ENCODE results near the gene JAG2. TPM values are rescaled to one million over a fixed set of nuclear protein-coding genes. Genes with fewer than 3 reads are reported as not detected.

The JAG2 gene
- total and polyA plus RNA-seq, 7 donors, result 10.6 to 34.0 (median 25.9) TPM

DNA sequence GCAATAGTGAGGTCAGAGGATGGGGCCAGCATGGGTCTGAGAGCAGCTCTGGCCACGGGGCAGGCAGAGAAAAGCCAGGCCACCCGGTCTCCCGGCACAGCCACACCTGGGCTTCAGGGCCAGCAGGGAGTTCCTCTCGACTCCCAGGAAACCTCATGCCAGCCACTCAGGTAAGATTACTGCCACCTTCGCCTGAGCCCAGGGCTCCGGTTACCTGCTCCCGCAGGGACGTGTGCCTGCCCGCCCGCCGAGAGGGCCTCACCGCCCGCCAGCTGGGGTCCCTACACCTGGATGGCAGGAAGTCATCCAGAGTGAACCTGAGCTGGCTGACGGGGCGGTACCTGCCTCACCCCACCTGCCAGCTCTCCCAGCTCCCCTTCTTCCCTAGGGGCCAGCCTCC lies 7.3 kb downstream of the JAG2 start:
- no peak overlapping the region for H3K4me3 ChIP-seq
- H3K4me1 ChIP-seq, result peaks cover 49% of the 10 kb centered on the region
- no peak overlapping the region for H3K27ac ChIP-seq
- H3K27me3 ChIP-seq (ENCODE audit: insufficient read depth in 3 of 3, low read length in 2 of 3), result no peaks in the 10 kb centered on the region
- TF ChIP-seq CTCF (IDR thresholded peaks at IDR 0.05), result no peak
- ATAC-seq (no peak), DNase-seq (no peak)
- peaks cover 0 to 6% of the 10 kb centered on the region in 2 donors for H3K36me3 ChIP-seq (ENCODE audit: insufficient read depth in 1 of 2, low read depth in 1 of 2)
- intact Hi-C loops (cut with DNase I), result no loop called here
- 64 to 77% (median 71%) methylated on average over 15 of the region's 15 CpGs for WGBS, 3 donors
- no peaks in the 10 kb centered on the region for H3K9me3 ChIP-seq

- intact Hi-C loops (cut with DNase I), result no loop called here
- Histone ChIP-seq H3K27ac (no peak overlapping the region), H3K9me3 (no peaks in the 10 kb centered on the region), H3K4me1 (peaks cover 44% of the 10 kb centered on the region), H3K27me3 (ENCODE audit: insufficient read depth in 3 of 3, low read length in 2 of 3) (no peaks in the 10 kb centered on the region), H3K4me3 (no peak overlapping the region), H3K36me3 (ENCODE audit: insufficient read depth in 1 of 2, low read depth in 1 of 2) (peaks cover 0 to 6% of the 10 kb centered on the region in 2 donors)
- 81 to 94% (median 84%) methylated on average over 12 of the region's 12 CpGs for WGBS, 3 donors
- no peak for DNase-seq
- no peak for ATAC-seq
- no peak for TF ChIP-seq CTCF (IDR thresholded peaks at IDR 0.05)
Observed at GRCh38 chr14:105160776-105161175, 7.8 kb downstream of the JAG2 start.

GRCh38 chr14:105159344-105159743 lies 9.2 kb downstream of the JAG2 start:
- TF ChIP-seq CTCF (IDR thresholded peaks at IDR 0.05), result no peak

GRCh38 chr14:105158794-105159193 lies 9.8 kb downstream of the JAG2 start:
- no peak overlapping the region for H3K4me3 ChIP-seq
- H3K4me1 ChIP-seq, result peaks cover 24% of the 10 kb centered on the region
- H3K27me3 ChIP-seq (ENCODE audit: insufficient read depth in 3 of 3, low read length in 2 of 3), result no peaks in the 10 kb centered on the region
- no peak for TF ChIP-seq CTCF (IDR thresholded peaks at IDR 0.05)
- DNase-seq, result no peak
- intact Hi-C loops (cut with DNase I), result no loop called here
- H3K9me3 ChIP-seq, result no peaks in the 10 kb centered on the region
- no peak for ATAC-seq
- H3K36me3 ChIP-seq (ENCODE audit: insufficient read depth in 1 of 2, low read depth in 1 of 2), result peaks cover 0 to 6% of the 10 kb centered on the region in 2 donors
- no peak overlapping the region for H3K27ac ChIP-seq
- WGBS, 3 donors, result 81 to 86% (median 84%) methylated on average over 12 of the region's 12 CpGs

More at GRCh38 chr14:105159344-105159743, 9.2 kb downstream of the JAG2 start:
- Histone ChIP-seq H3K9me3 (no peaks in the 10 kb centered on the region), H3K36me3 (ENCODE audit: insufficient read depth in 1 of 2, low read depth in 1 of 2) (peaks cover 0 to 6% of the 10 kb centered on the region in 2 donors), H3K4me1 (peaks cover 30% of the 10 kb centered on the region), H3K27me3 (ENCODE audit: insufficient read depth in 3 of 3, low read length in 2 of 3) (no peaks in the 10 kb centered on the region), H3K27ac (no peak overlapping the region), H3K4me3 (no peak overlapping the region)
- no peak for ATAC-seq
- DNase-seq, result no peak
- WGBS, 3 donors, result 85 to 88% (median 88%) methylated on average over 12 to 14 of the region's 14 CpGs
- intact Hi-C loops (cut with DNase I), result no loop called here

DNA sequence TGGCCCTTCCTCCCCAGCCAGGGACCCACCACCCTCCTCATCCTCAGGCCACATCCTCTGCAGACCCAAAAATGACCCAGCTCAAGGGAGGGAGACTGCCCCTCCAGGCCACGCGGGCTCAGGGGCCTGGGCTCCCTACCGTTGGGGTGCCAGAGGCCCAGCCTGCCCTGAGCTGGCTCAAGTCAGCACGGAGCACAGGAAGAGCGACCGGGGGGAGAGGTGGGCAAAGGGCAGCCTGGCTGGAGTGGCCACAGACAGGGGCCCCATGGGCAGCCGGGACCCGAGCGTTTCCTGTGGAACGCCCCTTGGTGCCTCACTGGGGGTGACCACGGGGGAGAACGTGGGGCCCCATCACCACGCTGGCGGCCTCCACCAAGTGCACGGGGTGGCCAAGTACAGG lies 10.7 kb downstream of the JAG2 start:
- WGBS, 3 donors, result 94% methylated on average over 15 of the region's 15 CpGs
- Histone ChIP-seq H3K36me3 (ENCODE audit: insufficient read depth in 1 of 2, low read depth in 1 of 2) (peaks cover 0 to 6% of the 10 kb centered on the region in 2 donors), H3K9me3 (no peaks in the 10 kb centered on the region), H3K4me3 (no peak overlapping the region), H3K27ac (no peak overlapping the region), H3K27me3 (ENCODE audit: insufficient read depth in 3 of 3, low read length in 2 of 3) (no peaks in the 10 kb centered on the region), H3K4me1 (peaks cover 21% of the 10 kb centered on the region)
- intact Hi-C loops (cut with DNase I), result no loop called here
- DNase-seq, result no peak
- no peak for ATAC-seq
- TF ChIP-seq CTCF (IDR thresholded peaks at IDR 0.05), result no peak
